GM12878 (cell line): ENCODE measurements around the gene PACS1. TPM values are rescaled to one million over a fixed set of nuclear protein-coding genes. Genes with fewer than 3 reads are reported as not detected.

Source experiments
- ATAC-seq: fragments of 200-7000 bp; cut with Tn5 transposase; 3 replicates; pipeline ENCODE4 v1.9.1; 2020; ENCODE audit warnings: mild to moderate bottlenecking, moderate library complexity
- BruUV-seq: library from RNA; stranded (reverse); fragments of 400-500 nt; replicated peaks from 2 replicates; lab custom pipeline; 2021; lab: Mats Ljungman, UMichigan
- CTCF ChIA-PET: fragments of 300-600 bp; sonication (Branson Sonifier 250); formaldehyde crosslinking; extraction: SDS; loops from one replicate; lab custom pipeline; 2021; ENCODE audit warnings: inconsistent platforms; lab: Yijun Ruan, JAX
- POLR2A ChIA-PET: fragments of 350-600 bp; formaldehyde crosslinking; extraction: SDS; loops from one replicate; lab custom pipeline; 2021; ENCODE audit warnings: inconsistent platforms; lab: Charles Lee
- RAD21 ChIA-PET: fragments of 300-600 bp; sonication (Branson Sonifier 250); formaldehyde crosslinking; loops from one replicate; lab custom pipeline; 2023; ENCODE audit warnings: antibody characterized with exemption; ENCODE audit not compliant: unreplicated experiment; lab: Charles Lee
- SMC1A ChIA-PET: fragments of 300-600 bp; sonication (Branson Sonifier 250); formaldehyde crosslinking; loops from one replicate; lab custom pipeline; 2023; ENCODE audit not compliant: unreplicated experiment, uncharacterized antibody; lab: Charles Lee
- DNase-seq: peaks from one replicate; pipeline ENCODE4 v3.0.0-alpha.2; 2011; ENCODE audit warnings: low read depth, low spot score
- FAIRE-seq: peaks from 3 replicates; lab custom pipeline; 2011; peaks lifted over from hg19 to GRCh38; lab: Jason Lieb, UNC
- H2AFZ ChIP-seq: 2 replicates; pipeline ENCODE4 v1.6.0; 2011; ENCODE audit warnings: low read depth, low read length, control low read depth; ENCODE audit not compliant: control insufficient read depth
- H3K27ac ChIP-seq: 2 replicates; pipeline ENCODE4 v1.5.1; 2011; ENCODE audit warnings: control low read depth; ENCODE audit not compliant: control insufficient read depth, insufficient read depth
- H3K27me3 ChIP-seq, 2 experiments: replicated peaks in 1 of 2; 2 replicates each; pipeline versions ENCODE4 v1.6.0 to v1.6.1; 2011; ENCODE audit warnings: low read length in 1 of 2; ENCODE audit not compliant: control insufficient read depth in 2 of 2, insufficient read depth in 2 of 2
- H3K36me3 ChIP-seq, 2 experiments: 2 replicates each; pipeline ENCODE4 v1.5.1; 2011; ENCODE audit warnings: low read length in 1 of 2; ENCODE audit not compliant: control insufficient read depth in 2 of 2, insufficient read depth in 2 of 2
- H3K4me1 ChIP-seq: 2 replicates; pipeline ENCODE4 v1.6.1; 2011; ENCODE audit warnings: mild to moderate bottlenecking, low read length, moderate library complexity, mixed read lengths; ENCODE audit not compliant: control insufficient read depth, insufficient read depth
- H3K4me2 ChIP-seq: 2 replicates; pipeline ENCODE4 v1.6.0; 2011; ENCODE audit warnings: control low read depth; ENCODE audit not compliant: control insufficient read depth, insufficient read depth
- H3K4me3 ChIP-seq: fragments of 200-600 bp; sonication (generic); 2 replicates; pipeline ENCODE4 v1.5.1; 2016
- H3K79me2 ChIP-seq: 2 replicates; pipeline ENCODE4 v1.6.0; 2011; ENCODE audit warnings: low read length; ENCODE audit not compliant: control insufficient read depth, insufficient read depth
- H3K9ac ChIP-seq: 2 replicates; pipeline ENCODE4 v1.8.0; 2011; ENCODE audit warnings: low read length, control low read depth, mixed read lengths; ENCODE audit not compliant: control insufficient read depth, insufficient read depth
- H3K9me3 ChIP-seq: replicated peaks from 3 replicates; pipeline ENCODE4 v1.5.1; 2011; ENCODE audit warnings: mild to moderate bottlenecking, low read length; ENCODE audit not compliant: control insufficient read depth, insufficient read depth
- H4K20me1 ChIP-seq: 2 replicates; pipeline ENCODE4 v1.6.0; 2011; ENCODE audit not compliant: control insufficient read depth, insufficient read depth
- BRCA1 ChIP-seq: IDR thresholded peaks from 2 replicates; pipeline ENCODE4 v1.6.1; 2011; ENCODE audit warnings: low read depth, low read length, improper control_type of control experiment
- FOXK2 ChIP-seq: fragments of 450-650 bp; IDR thresholded peaks from 2 replicates; pipeline ENCODE4 v1.6.1; 2017; ENCODE audit warnings: mild to moderate bottlenecking, moderate library complexity
- PAX8 ChIP-seq: fragments of 450-650 bp; IDR thresholded peaks from 2 replicates; pipeline ENCODE4 v1.6.1; 2017; ENCODE audit warnings: mild to moderate bottlenecking, moderate library complexity
- SMARCA5 ChIP-seq: fragments of 450-650 bp; IDR thresholded peaks from 2 replicates; pipeline ENCODE4 v1.6.1; 2017; ENCODE audit warnings: mild to moderate bottlenecking
- SREBF1 ChIP-seq: IDR thresholded peaks from 2 replicates; pipeline ENCODE4 v1.6.1; 2012; ENCODE audit warnings: mild to moderate bottlenecking, low read length
- SREBF2 ChIP-seq: IDR thresholded peaks from 2 replicates; pipeline ENCODE4 v1.6.1; 2012; ENCODE audit warnings: mild to moderate bottlenecking, low read length
- YBX1 ChIP-seq: fragments of 450-650 bp; IDR thresholded peaks from 2 replicates; pipeline ENCODE4 v1.6.1; 2016; ENCODE audit warnings: antibody characterized with exemption
- ZBED1 ChIP-seq: IDR thresholded peaks from 2 replicates; pipeline ENCODE4 v1.6.1; 2016; ENCODE audit warnings: borderline replicate concordance
- ZNF207 ChIP-seq: fragments of 450-650 bp; IDR thresholded peaks from 2 replicates; pipeline ENCODE4 v1.6.1; 2014; ENCODE audit warnings: antibody characterized with exemption, mild to moderate bottlenecking, borderline replicate concordance
- ZSCAN29 ChIP-seq: fragments of 450-650 bp; IDR thresholded peaks from 2 replicates; pipeline ENCODE4 v1.6.1; 2017; ENCODE audit warnings: mild to moderate bottlenecking, moderate library complexity
- WGBS: methylation state at CpG from one replicate; pipeline ENCODE4 v1.1.6; 2016; ENCODE audit warnings: low lambda C conversion rate; ENCODE audit not compliant: insufficient replicate concordance, insufficient coverage; ENCODE audit errors: missing lambda C conversion rate; 5-methylcytosine and 5-hydroxymethylcytosine counted together
- in situ Hi-C: fragments of 300-500 bp; cut with MboI; formaldehyde crosslinking; loops from 9 replicates; pipeline ENCODE4 v1.14.3; 2018; ENCODE audit warnings: mixed read lengths
- intact Hi-C: fragments of 100-400 bp; cut with micrococcal nuclease; formaldehyde crosslinking; loops from one replicate; pipeline ENCODE4 v1.14.2; 2022; ENCODE audit not compliant: unreplicated experiment
- polyA plus RNA-seq, 11 experiments: library from polyadenylated mRNA; depleted of rRNA in 4 of 11; unstranded in 6 of 11; stranded (reverse) in 5 of 11; fragments of >200 nt; fragmentation: Nextera tagmentation in 4 of 11; fragmentation: Illumina TruSeq in 1 of 11; extraction: Ambion mirVana in 4 of 11; extraction: Trizol in 1 of 11; gene quantifications; 1 replicate in 1 of 11; 2 replicates in 10 of 11; pipeline versions ENCODE4 v1.2.1 to v1.2.3, GENCODE V29; 2011 to 2016; ENCODE audit warnings: inconsistent platforms in 2 of 11, missing spikeins in 2 of 11, low read depth in 1 of 11
- total RNA-seq, 4 experiments: library from RNA; depleted of rRNA in 3 of 4; stranded (reverse); fragments of >200 nt in 3 of 4; fragmentation: Illumina TruSeq in 1 of 4; extraction: Trizol in 1 of 4; gene quantifications; 2 replicates each; pipeline versions ENCODE4 v1.2.1 to v1.2.3, GENCODE V29; 2013 to 2021
- TF ChIP-seq, protein P1 (sequence below): fragments of 450-650 bp; IDR thresholded peaks from 2 replicates; pipeline ENCODE4 v1.6.1; 2016; ENCODE audit warnings: mild to moderate bottlenecking

Gene PACS1
- total and polyA plus RNA-seq, 10 of the 15 experiments (the other 5 are each of a cell fraction or from before 2014, with no cell fraction given), result 1.1 to 74.3 (median 17.9) TPM

DNA sequence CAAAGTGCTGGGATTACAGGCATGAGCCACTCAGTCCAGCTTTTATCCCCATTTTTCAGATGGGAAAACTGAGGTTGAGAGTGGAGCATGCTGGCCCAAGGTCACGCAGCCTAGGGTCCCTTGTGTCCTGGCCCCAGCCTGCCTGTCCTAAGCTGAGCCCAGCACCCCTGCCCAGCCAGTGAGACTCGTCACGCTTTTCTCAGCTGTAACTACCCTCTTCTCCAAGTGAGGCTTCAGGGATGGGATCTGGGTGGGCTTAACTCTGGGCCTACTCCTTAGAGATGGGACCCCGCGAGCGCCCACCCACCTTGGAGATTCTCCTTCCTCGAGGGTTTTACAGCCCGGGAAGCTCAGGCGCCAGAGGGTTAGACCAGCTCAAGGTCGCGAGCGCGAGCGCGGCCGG is 221.2 kb downstream of the PACS1 start:
- ChIA-PET SMC1A (interaction anchor here (2.5 kb wide), 1 partner anchor 21 kb away, joined by 10 read pairs; no protein-coding TSS in a partner anchor), RAD21 (interaction anchor here (1.1 to 1.2 kb wide), 2 partner anchors 20 to 21 kb away, joined by 3 to 5 read pairs; no protein-coding TSS in a partner anchor), CTCF (interaction anchor here (0.9 kb wide), 1 partner anchor 76 kb away, joined by 3 read pairs; no protein-coding TSS in a partner anchor), POLR2A (no interaction called here)
- no peak for ATAC-seq
- no TSS peak for BruUV-seq
- Histone ChIP-seq H3K36me3 (no peaks in the 10 kb centered on the region), H3K4me2 (no peak overlapping the region), H2AFZ (no peak overlapping the region), H3K27me3 (peaks cover 2 to 7% of the 10 kb centered on the region in 2 experiments; a peak in 2 of 4 replicates), H4K20me1 (no peaks in the 10 kb centered on the region), H3K4me1 (peaks cover 15% of the 10 kb centered on the region), H3K27ac (no peak overlapping the region), H3K9me3 (no peaks in the 10 kb centered on the region), H3K4me3 (no peak overlapping the region), H3K9ac (no peak overlapping the region), H3K79me2 (peaks cover 12% of the 10 kb centered on the region)
- 17% methylated on average over 9 of the region's 16 CpGs for WGBS
- no peak for DNase-seq
- intact Hi-C loops, result no loop called here
- in situ Hi-C loops, result no loop called here
- FAIRE-seq, result no peak
- no peak for TF ChIP-seq ZSCAN29
- no peak for TF ChIP-seq SREBF1
- TF ChIP-seq, all 136 proteins: peak for 0

DNA sequence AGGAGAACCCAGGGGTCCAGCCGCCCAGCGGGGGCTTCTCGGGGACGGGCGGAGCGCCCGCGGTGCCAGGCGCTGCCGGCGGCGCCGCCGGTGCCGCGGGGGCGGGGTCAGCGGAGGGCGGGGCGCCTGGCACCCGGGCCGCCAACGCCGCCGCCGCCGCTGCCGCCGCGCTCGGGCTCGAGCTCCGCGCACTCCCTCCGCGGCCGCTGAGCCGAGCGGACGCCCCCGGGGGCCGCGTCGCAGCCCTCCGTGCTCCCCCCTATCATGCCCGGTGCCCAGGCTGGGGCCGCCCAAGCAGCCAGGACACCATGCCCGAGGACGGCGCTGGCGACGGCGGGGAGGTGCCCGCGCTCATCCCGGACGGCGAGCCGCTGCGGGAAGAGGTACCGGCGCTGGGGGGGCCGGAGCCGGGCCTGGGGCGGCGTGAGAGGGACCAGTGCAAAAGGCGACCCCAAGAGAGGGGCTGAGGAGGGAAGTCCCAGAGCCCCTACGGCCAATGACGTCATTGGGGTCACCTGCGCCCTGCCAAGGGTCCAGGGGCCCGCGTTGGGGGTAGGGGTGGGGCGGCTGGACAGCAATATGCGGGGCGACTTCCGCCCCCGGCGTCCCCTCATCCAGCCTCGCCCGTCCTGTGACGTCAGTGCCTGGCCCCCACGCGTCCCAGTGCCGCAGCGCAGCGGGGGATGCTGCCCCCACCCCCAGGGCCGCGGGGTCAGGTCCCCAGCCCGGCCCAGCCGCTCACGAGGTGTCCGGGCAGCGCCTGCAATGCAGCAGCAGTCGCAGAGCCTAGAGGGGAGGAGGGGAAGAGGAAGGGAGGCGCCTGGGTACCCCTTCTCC is 221.9 kb downstream of the PACS1 start, which contains the start of gene TMEM151A:
TSS of gene TMEM151A (plus strand) at position 189 of the 837 bp plus-strand sequence. CDS start at position 309, 120 bp downstream.
- Histone ChIP-seq H3K9me3 (no peaks in the 10 kb centered on the region), H3K4me2 (no peak within 1 kb of the TSS), H3K27me3 (peaks cover 2 to 7% of the 10 kb centered on the region in 2 experiments; a peak in 2 of 4 replicates), H4K20me1 (no peaks in the 10 kb centered on the region), H3K4me3 (no peak within 1 kb of the TSS), H3K4me1 (peaks cover 15% of the 10 kb centered on the region), H3K9ac (no peak within 1 kb of the TSS), H3K79me2 (peaks cover 12% of the 10 kb centered on the region), H3K36me3 (no peaks in the 10 kb centered on the region), H3K27ac (no peak within 1 kb of the TSS), H2AFZ (no peak within 1 kb of the TSS)
- ChIA-PET SMC1A (interaction anchor here (2.5 kb wide), 1 partner anchor 20 kb away, joined by 10 read pairs; no protein-coding TSS in a partner anchor), POLR2A (no interaction called here), CTCF (interaction anchor here (0.9 kb wide), 1 partner anchor 75 kb away, joined by 3 read pairs; no protein-coding TSS in a partner anchor), RAD21 (interaction anchor here (1.2 kb wide), 1 partner anchor 21 kb away, joined by 5 read pairs; no protein-coding TSS in a partner anchor)
- intact Hi-C loops, result no loop called here
- ATAC-seq (no peak), DNase-seq (no peak), FAIRE-seq (no peak)
- in situ Hi-C loops, result no loop called here
- WGBS, result 17% methylated on average over 55 of the region's 95 CpGs
- no peak for TF ChIP-seq PAX8
- no peak for TF ChIP-seq SREBF2
- TF ChIP-seq YBX1, result no peak
- TF ChIP-seq ZNF207, result no peak
- TF ChIP-seq, protein P1, sequence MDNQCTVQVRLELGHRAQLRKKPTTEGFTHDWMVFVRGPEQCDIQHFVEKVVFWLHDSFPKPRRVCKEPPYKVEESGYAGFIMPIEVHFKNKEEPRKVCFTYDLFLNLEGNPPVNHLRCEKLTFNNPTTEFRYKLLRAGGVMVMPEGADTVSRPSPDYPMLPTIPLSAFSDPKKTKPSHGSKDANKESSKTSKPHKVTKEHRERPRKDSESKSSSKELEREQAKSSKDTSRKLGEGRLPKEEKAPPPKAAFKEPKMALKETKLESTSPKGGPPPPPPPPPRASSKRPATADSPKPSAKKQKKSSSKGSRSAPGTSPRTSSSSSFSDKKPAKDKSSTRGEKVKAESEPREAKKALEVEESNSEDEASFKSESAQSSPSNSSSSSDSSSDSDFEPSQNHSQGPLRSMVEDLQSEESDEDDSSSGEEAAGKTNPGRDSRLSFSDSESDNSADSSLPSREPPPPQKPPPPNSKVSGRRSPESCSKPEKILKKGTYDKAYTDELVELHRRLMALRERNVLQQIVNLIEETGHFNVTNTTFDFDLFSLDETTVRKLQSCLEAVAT, result no peak
- no peak for TF ChIP-seq FOXK2
- no peak for TF ChIP-seq BRCA1
- no peak for TF ChIP-seq ZBED1
- TF ChIP-seq SMARCA5, result no peak
- BruUV-seq, result no TSS peak
